B cell (primary cell): Measurements from ENCODE around the gene KRT4.

Experiments
- EZH2 ChIP-seq: IDR thresholded peaks from 2 replicates; pipeline ENCODE4 v1.6.1; 2012; ENCODE audit warnings: borderline replicate concordance, low read depth, mild to moderate bottlenecking, moderate library complexity, low read length; ENCODE audit not compliant: insufficient read depth, poor library complexity, severe bottlenecking
- TF ChIP-seq, protein P1 (sequence below): fragments of 200-600 bp; IDR thresholded peaks from one replicate; pipeline ENCODE4 v1.8.0; 2022; ENCODE audit warnings: antibody characterized with exemption, mild to moderate bottlenecking

DNA sequence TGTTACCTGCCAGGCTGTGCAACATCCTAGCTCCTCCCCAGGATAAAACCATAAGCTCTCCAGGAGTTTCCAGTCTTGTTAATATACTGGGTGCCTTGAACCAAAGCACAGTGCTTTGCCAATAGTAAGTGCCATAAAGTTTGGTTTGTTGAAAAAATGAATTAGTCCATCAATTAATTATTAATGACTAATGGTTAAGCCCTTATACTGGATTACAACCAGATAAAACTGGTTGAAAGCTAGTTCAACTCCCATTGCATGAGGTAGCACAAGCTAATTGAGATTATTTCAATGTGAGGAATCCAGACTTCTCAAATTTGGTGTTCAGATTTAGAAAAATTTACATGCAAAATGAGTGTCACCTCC is 16.4 kb downstream of the KRT4 start:
- no peak for TF ChIP-seq EZH2
- TF ChIP-seq, protein P1, sequence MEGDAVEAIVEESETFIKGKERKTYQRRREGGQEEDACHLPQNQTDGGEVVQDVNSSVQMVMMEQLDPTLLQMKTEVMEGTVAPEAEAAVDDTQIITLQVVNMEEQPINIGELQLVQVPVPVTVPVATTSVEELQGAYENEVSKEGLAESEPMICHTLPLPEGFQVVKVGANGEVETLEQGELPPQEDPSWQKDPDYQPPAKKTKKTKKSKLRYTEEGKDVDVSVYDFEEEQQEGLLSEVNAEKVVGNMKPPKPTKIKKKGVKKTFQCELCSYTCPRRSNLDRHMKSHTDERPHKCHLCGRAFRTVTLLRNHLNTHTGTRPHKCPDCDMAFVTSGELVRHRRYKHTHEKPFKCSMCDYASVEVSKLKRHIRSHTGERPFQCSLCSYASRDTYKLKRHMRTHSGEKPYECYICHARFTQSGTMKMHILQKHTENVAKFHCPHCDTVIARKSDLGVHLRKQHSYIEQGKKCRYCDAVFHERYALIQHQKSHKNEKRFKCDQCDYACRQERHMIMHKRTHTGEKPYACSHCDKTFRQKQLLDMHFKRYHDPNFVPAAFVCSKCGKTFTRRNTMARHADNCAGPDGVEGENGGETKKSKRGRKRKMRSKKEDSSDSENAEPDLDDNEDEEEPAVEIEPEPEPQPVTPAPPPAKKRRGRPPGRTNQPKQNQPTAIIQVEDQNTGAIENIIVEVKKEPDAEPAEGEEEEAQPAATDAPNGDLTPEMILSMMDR: no peak
